Sigmoid colon (tissue), 7 donors: Measurements from ENCODE around the gene AGTRAP. TPM values are rescaled to one million over a fixed set of nuclear protein-coding genes. Genes with fewer than 3 reads are reported as not detected.

Experiments
- DNase-seq: peaks from one replicate; pipeline ENCODE4 v3.0.0-alpha.2; 2019
- H3K27ac ChIP-seq, 4 donors: fragments of 200-600 bp; sonication (generic); one replicate each; pipeline ENCODE4 v1.5.1; 2016 to 2019; ENCODE audit warnings: mild to moderate bottlenecking in 1 of 4
- H3K27me3 ChIP-seq, 3 donors: fragments of 200-600 bp; sonication (generic); one replicate each; pipeline ENCODE4 v1.5.1; 2019; ENCODE audit warnings: mild to moderate bottlenecking in 1 of 3
- H3K36me3 ChIP-seq, 4 donors: fragments of 200-600 bp; sonication (generic); one replicate each; pipeline ENCODE4 v1.5.1; 2016 to 2019
- H3K4me1 ChIP-seq, 4 donors: fragments of 200-600 bp; sonication (generic); one replicate each; pipeline ENCODE4 v1.5.1; 2017 to 2019
- H3K4me3 ChIP-seq, 4 donors: fragments of 200-600 bp; sonication (generic); one replicate each; pipeline ENCODE4 v1.5.1; 2017 to 2019; ENCODE audit warnings: mild to moderate bottlenecking in 2 of 4, moderate library complexity in 1 of 4
- H3K9me3 ChIP-seq, 4 donors: fragments of 200-600 bp in 3 of 4; sonication (generic) in 3 of 4; one replicate each; pipeline versions ENCODE4 v1.5.1 to v1.6.1; 2013 to 2019
- EP300 ChIP-seq, 4 donors: sonication (generic); formaldehyde crosslinking; IDR thresholded peaks; one replicate each; pipeline ENCODE4 v1.6.1; 2017; ENCODE audit warnings: antibody characterized with exemption in 4 of 4
- POLR2A ChIP-seq, 2 donors: fragments of 450-650 bp; IDR thresholded peaks; one replicate each; pipeline ENCODE4 v1.6.1; 2016; ENCODE audit warnings: antibody characterized with exemption in 2 of 2, mild to moderate bottlenecking in 2 of 2, moderate library complexity in 2 of 2
- POLR2AphosphoS5 ChIP-seq, 4 donors: sonication (generic); formaldehyde crosslinking; IDR thresholded peaks; one replicate each; pipeline ENCODE4 v1.6.1; 2017; ENCODE audit warnings: antibody characterized with exemption in 4 of 4
- WGBS, 2 donors: extraction: QIAGEN DNeasy Blood & Tissue Kit; methylation state at CpG; one replicate each; pipeline ENCODE4 v1.1.7; 2013; 5-methylcytosine and 5-hydroxymethylcytosine counted together
- intact Hi-C: fragments of 100-400 bp; cut with DNase I; formaldehyde crosslinking; loops from one replicate; pipeline ENCODE4 v1.15.1; 2023
- polyA plus RNA-seq, 3 donors: library from polyadenylated mRNA; stranded (reverse); fragments of 200-250 nt; gene quantifications; one replicate each; pipeline ENCODE4 v1.2.3, GENCODE V29; 2013
- total RNA-seq, 4 donors: library from RNA; depleted of rRNA; stranded (reverse); fragments of >200 nt; gene quantifications; one replicate each; pipeline ENCODE4 v1.1.0, GENCODE V29; 2016
- TF ChIP-seq, protein P1 (sequence below), 4 experiments: fragments of 450-650 bp in 3 of 4; fragments of 200-600 bp in 1 of 4; IDR thresholded peaks; one replicate each; pipeline ENCODE4 v1.5.1; 2016 to 2019; ENCODE audit warnings: antibody characterized with exemption in 4 of 4, mild to moderate bottlenecking in 3 of 4, moderate library complexity in 2 of 4
- donor health status: healthy with polysubstance abuse.
- donor health status: Bipolar disorder and iron deficiency.
- donor health status: healthy.

Gene AGTRAP
- total and polyA plus RNA-seq, 7 donors, result 6.7 to 58.3 (median 27.7) TPM

GRCh38 chr1:11786168-11786567 lies 50.2 kb downstream of the AGTRAP start:
- Histone ChIP-seq H3K36me3 (peaks cover 0 to 14% (median 3%) of the 10 kb centered on the region in 4 donors), H3K27ac (peak overlapping the region in 1 of 4 donors; percentile 93), H3K27me3 (no peaks in the 10 kb centered on the region), H3K4me1 (peaks cover 0 to 66% (median 58%) of the 10 kb centered on the region in 4 donors), H3K9me3 (no peaks in the 10 kb centered on the region), H3K4me3 (no peak overlapping the region)
- intact Hi-C loops, result loop anchor here (5.0 kb wide), 2 partner anchors 49 to 134 kb away; partner anchors contain the start of genes AGTRAP, FBXO2 and FBXO44
- no peak for DNase-seq
- no peak for TF ChIP-seq POLR2A (IDR thresholded peaks at IDR 0.05)
- TF ChIP-seq, protein P1, sequence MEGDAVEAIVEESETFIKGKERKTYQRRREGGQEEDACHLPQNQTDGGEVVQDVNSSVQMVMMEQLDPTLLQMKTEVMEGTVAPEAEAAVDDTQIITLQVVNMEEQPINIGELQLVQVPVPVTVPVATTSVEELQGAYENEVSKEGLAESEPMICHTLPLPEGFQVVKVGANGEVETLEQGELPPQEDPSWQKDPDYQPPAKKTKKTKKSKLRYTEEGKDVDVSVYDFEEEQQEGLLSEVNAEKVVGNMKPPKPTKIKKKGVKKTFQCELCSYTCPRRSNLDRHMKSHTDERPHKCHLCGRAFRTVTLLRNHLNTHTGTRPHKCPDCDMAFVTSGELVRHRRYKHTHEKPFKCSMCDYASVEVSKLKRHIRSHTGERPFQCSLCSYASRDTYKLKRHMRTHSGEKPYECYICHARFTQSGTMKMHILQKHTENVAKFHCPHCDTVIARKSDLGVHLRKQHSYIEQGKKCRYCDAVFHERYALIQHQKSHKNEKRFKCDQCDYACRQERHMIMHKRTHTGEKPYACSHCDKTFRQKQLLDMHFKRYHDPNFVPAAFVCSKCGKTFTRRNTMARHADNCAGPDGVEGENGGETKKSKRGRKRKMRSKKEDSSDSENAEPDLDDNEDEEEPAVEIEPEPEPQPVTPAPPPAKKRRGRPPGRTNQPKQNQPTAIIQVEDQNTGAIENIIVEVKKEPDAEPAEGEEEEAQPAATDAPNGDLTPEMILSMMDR (IDR thresholded peaks at IDR 0.05), result no peak
- TF ChIP-seq EP300 (IDR thresholded peaks at IDR 0.05), result no peak
- TF ChIP-seq POLR2AphosphoS5 (IDR thresholded peaks at IDR 0.05), result no peak
- 48 to 56% methylated on average over 5 of the region's 5 CpGs for WGBS, 2 donors

- H3K27me3 ChIP-seq, result no peaks in the 10 kb centered on the region
- peaks cover 0 to 76% (median 66%) of the 10 kb centered on the region in 4 donors for H3K4me1 ChIP-seq
- peak overlapping the region; percentile 86 to 93 (median 88) for H3K27ac ChIP-seq
- WGBS, 2 donors, result 15 to 52% methylated on average over 16 of the region's 16 CpGs
- TF ChIP-seq POLR2AphosphoS5 (IDR thresholded peaks at IDR 0.05), result peak in 3 of 4 donors; percentile 25 to 38 (median 31)
- TF ChIP-seq, protein P1 (IDR thresholded peaks at IDR 0.05), result no peak
- intact Hi-C loops, result loop anchor here (5.0 kb wide), 2 partner anchors 50 to 135 kb away; partner anchors contain the start of genes AGTRAP, FBXO2 and FBXO44
- DNase-seq, result peak; percentile 81
- H3K9me3 ChIP-seq, result no peaks in the 10 kb centered on the region
- peaks cover 0 to 24% (median 5%) of the 10 kb centered on the region in 4 donors for H3K36me3 ChIP-seq
- peak overlapping the region in 2 of 4 donors; percentile 11 to 14 for H3K4me3 ChIP-seq
Observed at GRCh38 chr1:11787251-11787803, 51.4 kb downstream of the AGTRAP start.

GRCh38 chr1:11787804-11788436 lies 52.0 kb downstream of the AGTRAP start:
- Histone ChIP-seq H3K4me3 (peak overlapping the region in 1 of 4 donors; percentile 14), H3K27ac (peak overlapping the region; percentile 86 to 93 (median 88)), H3K27me3 (no peaks in the 10 kb centered on the region), H3K4me1 (peaks cover 0 to 76% (median 66%) of the 10 kb centered on the region in 4 donors), H3K9me3 (no peaks in the 10 kb centered on the region), H3K36me3 (peaks cover 0 to 30% (median 7%) of the 10 kb centered on the region in 4 donors)
- intact Hi-C loops, result loop anchor here (5.0 kb wide), 2 partner anchors 51 to 136 kb away; partner anchors contain the start of genes AGTRAP, FBXO2 and FBXO44
- WGBS, 2 donors, result 72 to 84% methylated on average over 14 of the region's 14 CpGs
- no peak for DNase-seq
- TF ChIP-seq POLR2AphosphoS5 (IDR thresholded peaks at IDR 0.05), result no peak
- TF ChIP-seq POLR2A (IDR thresholded peaks at IDR 0.05), result no peak
- TF ChIP-seq, protein P1 (IDR thresholded peaks at IDR 0.05), result no peak
- no peak for TF ChIP-seq EP300 (IDR thresholded peaks at IDR 0.05)

DNA sequence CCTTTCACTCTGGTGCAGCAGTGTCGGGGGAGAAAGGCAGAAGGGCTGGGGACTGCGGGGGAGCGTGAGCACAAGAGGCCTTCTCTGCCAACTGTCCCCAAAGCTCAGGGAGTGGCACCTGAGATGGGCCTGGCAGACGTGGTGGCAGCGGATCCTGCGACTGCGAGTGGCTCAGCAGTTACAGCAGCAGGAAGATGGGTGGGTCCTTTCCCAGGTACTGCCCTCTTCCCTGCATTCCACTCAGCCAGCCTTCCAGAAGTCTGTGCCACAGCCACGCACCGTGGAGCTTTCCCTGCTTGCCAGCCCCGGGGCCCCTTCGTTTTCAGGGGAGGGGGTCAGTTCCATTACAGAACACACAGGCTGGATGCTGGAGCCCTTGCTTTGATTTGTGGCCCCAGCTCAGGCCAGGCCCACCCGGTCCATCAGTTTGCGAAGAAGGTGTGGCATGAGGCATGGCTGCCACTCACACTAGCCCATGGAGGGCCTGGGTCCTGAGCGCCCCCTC lies 52.7 kb downstream of the AGTRAP start:
- Histone ChIP-seq H3K27me3 (no peaks in the 10 kb centered on the region), H3K4me3 (no peak overlapping the region), H3K36me3 (peaks cover 1 to 35% (median 9%) of the 10 kb centered on the region in 4 donors), H3K9me3 (no peaks in the 10 kb centered on the region), H3K4me1 (peaks cover 0 to 76% (median 66%) of the 10 kb centered on the region in 4 donors), H3K27ac (peak overlapping the region; percentile 86 to 93 (median 88))
- DNase-seq, result no peak
- TF ChIP-seq, protein P1 (IDR thresholded peaks at IDR 0.05), result no peak
- no peak for TF ChIP-seq POLR2A (IDR thresholded peaks at IDR 0.05)
- no peak for TF ChIP-seq POLR2AphosphoS5 (IDR thresholded peaks at IDR 0.05)
- TF ChIP-seq EP300 (IDR thresholded peaks at IDR 0.05), result no peak
- 47 to 89% methylated on average over 14 of the region's 14 CpGs for WGBS, 2 donors
- intact Hi-C loops, result loop anchor here (5.0 kb wide), 2 partner anchors 51 to 136 kb away; partner anchors contain the start of genes AGTRAP, FBXO2 and FBXO44
